Caco-2 (cell line): ENCODE data around the gene DPP10. TPM values are rescaled to one million over a fixed set of nuclear protein-coding genes. Genes with fewer than 3 reads are reported as not detected.

Experiments used
- BruUV-seq: library from RNA; stranded (reverse); fragments of 400-500 nt; replicated peaks from 2 replicates; lab custom pipeline; 2021; lab: Mats Ljungman, UMichigan
- CTCF ChIA-PET: fragments of 300-600 bp; sonication (Branson Sonifier 250); formaldehyde crosslinking; loops from one replicate; lab custom pipeline; 2022; ENCODE audit warnings: antibody characterized with exemption; lab: Charles Lee
- POLR2A ChIA-PET: fragments of 300-600 bp; sonication (Branson Sonifier 250); formaldehyde crosslinking; loops from one replicate; lab custom pipeline; 2022; ENCODE audit warnings: antibody characterized with exemption; lab: Charles Lee
- DNase-seq, 2 experiments: peaks; one replicate each; pipeline versions ENCODE4 v3.0.0 to v3.0.0-alpha.2; 2020 to 2022
- H3K27me3 ChIP-seq: replicated peaks from 2 replicates; pipeline ENCODE4 v1.6.0; 2011; ENCODE audit warnings: low read length; ENCODE audit not compliant: control insufficient read depth, insufficient read depth
- H3K36me3 ChIP-seq: 2 replicates; pipeline ENCODE4 v1.5.1; 2011; ENCODE audit warnings: low read length; ENCODE audit not compliant: control insufficient read depth, insufficient read depth
- H3K4me1 ChIP-seq: fragments of 250-450 bp; sonication (Bioruptor Pico); 2 replicates; pipeline ENCODE4 v1.5.1; 2020; ENCODE audit warnings: mild to moderate bottlenecking
- H3K4me3 ChIP-seq: 2 replicates; pipeline ENCODE4 v1.5.1; 2011; ENCODE audit warnings: low read depth, mild to moderate bottlenecking, control low read depth, low read length
- H3K9me3 ChIP-seq: fragments of 250-450 bp; sonication (Bioruptor Pico); 2 replicates; pipeline ENCODE4 v1.5.1; 2020; ENCODE audit warnings: mild to moderate bottlenecking, moderate library complexity
- H3K27ac Mint-ChIP-seq: one replicate; pipeline ENCODE4 v1.8.0; 2022; ENCODE audit warnings: mixed read lengths; ENCODE audit not compliant: unreplicated experiment
- H3K27me3 Mint-ChIP-seq: one replicate; pipeline ENCODE4 v1.8.0; 2022; ENCODE audit warnings: mixed read lengths; ENCODE audit not compliant: insufficient read depth, unreplicated experiment
- H3K36me3 Mint-ChIP-seq: one replicate; pipeline ENCODE4 v1.8.0; 2022; ENCODE audit warnings: mild to moderate bottlenecking, mixed read lengths; ENCODE audit not compliant: insufficient read depth, unreplicated experiment
- H3K4me1 Mint-ChIP-seq: one replicate; pipeline ENCODE4 v1.8.0; 2022; ENCODE audit warnings: low read depth, mixed read lengths; ENCODE audit not compliant: unreplicated experiment
- H3K4me3 Mint-ChIP-seq: one replicate; pipeline ENCODE4 v1.8.0; 2022; ENCODE audit warnings: mild to moderate bottlenecking, moderate library complexity, mixed read lengths; ENCODE audit not compliant: unreplicated experiment
- H3K9me3 Mint-ChIP-seq: one replicate; pipeline ENCODE4 v1.8.0; 2022; ENCODE audit warnings: mixed read lengths; ENCODE audit not compliant: unreplicated experiment
- CTCF ChIP-seq, 2 experiments: fragments of 200-600 bp in 1 of 2; IDR thresholded peaks; 1 replicate in 1 of 2; 2 replicates in 1 of 2; pipeline versions ENCODE4 v1.5.1 to v1.8.0; 2011 to 2022; ENCODE audit warnings: antibody characterized with exemption in 1 of 2, control low read depth in 1 of 2, inconsistent platforms in 1 of 2, low read depth in 1 of 2, low read length in 1 of 2, mild to moderate bottlenecking in 1 of 2, moderate library complexity in 1 of 2; ENCODE audit not compliant: insufficient read depth in 1 of 2, severe bottlenecking in 1 of 2, unreplicated experiment in 1 of 2
- intact Hi-C: fragments of 100-400 bp; cut with micrococcal nuclease; formaldehyde crosslinking; loops from one replicate; pipeline ENCODE4 v1.10.0; 2022; ENCODE audit not compliant: unreplicated experiment
- total RNA-seq: library from RNA; stranded (reverse); gene quantifications from 2 replicates; pipeline ENCODE4 v1.2.3, GENCODE V29; 2022

DPP10 gene
- total RNA-seq, 1 experiment from 2014 or later, result not detected

- CTCF ChIA-PET, result no interaction called here
- Mint-ChIP-seq H3K36me3 (no peaks in the 10 kb centered on the region), H3K27me3 (peaks cover 11% of the 10 kb centered on the region), H3K4me1 (no peaks in the 10 kb centered on the region), H3K9me3 (no peaks in the 10 kb centered on the region), H3K27ac (no peak overlapping the region), H3K4me3 (no peak overlapping the region)
- no peaks in the 10 kb centered on the region for H3K4me1 ChIP-seq
- H3K36me3 ChIP-seq, result no peaks in the 10 kb centered on the region
- BruUV-seq, result no TSS peak
- H3K9me3 ChIP-seq, result no peaks in the 10 kb centered on the region
- intact Hi-C loops, result no loop called here
- POLR2A ChIA-PET, result no interaction called here
- DNase-seq, result no peak
- H3K4me3 ChIP-seq, result no peak overlapping the region
- TF ChIP-seq CTCF (IDR thresholded peaks at IDR 0.05; ENCODE audit: insufficient read depth in 1 of 2, low read depth in 1 of 2, low read length in 1 of 2, severe bottlenecking in 1 of 2, unreplicated experiment in 1 of 2), result no peak
- H3K27me3 ChIP-seq, result peaks cover 2% of the 10 kb centered on the region; the same call in 1 of the 2 replicates
Observed at GRCh38 chr2:114461116-114461515, 18.7 kb downstream of the DPP10 start.

GRCh38 chr2:114464961-114465706, 22.7 kb downstream of the DPP10 start:
- H3K4me3 ChIP-seq, result no peak overlapping the region
- no peaks in the 10 kb centered on the region for H3K36me3 ChIP-seq
- POLR2A ChIA-PET, result no interaction called here
- TF ChIP-seq CTCF (IDR thresholded peaks at IDR 0.05; ENCODE audit: insufficient read depth in 1 of 2, low read depth in 1 of 2, low read length in 1 of 2, severe bottlenecking in 1 of 2, unreplicated experiment in 1 of 2), result no peak
- Mint-ChIP-seq H3K36me3 (no peaks in the 10 kb centered on the region), H3K27ac (no peak overlapping the region), H3K9me3 (no peaks in the 10 kb centered on the region), H3K4me1 (no peaks in the 10 kb centered on the region), H3K27me3 (peaks cover 10% of the 10 kb centered on the region), H3K4me3 (no peak overlapping the region)
- H3K9me3 ChIP-seq, result no peaks in the 10 kb centered on the region
- CTCF ChIA-PET, result no interaction called here
- H3K27me3 ChIP-seq, result peaks cover 2% of the 10 kb centered on the region; the same call in 1 of the 2 replicates
- DNase-seq, result no peak
- BruUV-seq, result no TSS peak
- H3K4me1 ChIP-seq, result no peaks in the 10 kb centered on the region
- intact Hi-C loops, result no loop called here

GRCh38 chr2:114468343-114468742, 25.9 kb downstream of the DPP10 start:
- Histone ChIP-seq H3K27me3 (no peaks in the 10 kb centered on the region), H3K36me3 (no peaks in the 10 kb centered on the region), H3K9me3 (no peaks in the 10 kb centered on the region), H3K4me1 (no peaks in the 10 kb centered on the region), H3K4me3 (no peak overlapping the region)
- CTCF ChIA-PET, result interaction anchor here (0.7 kb wide), 1 partner anchor 810 kb away, joined by 3 read pairs; no protein-coding TSS in a partner anchor
- no peak for DNase-seq
- no peaks in the 10 kb centered on the region for H3K36me3 Mint-ChIP-seq
- TF ChIP-seq CTCF (IDR thresholded peaks at IDR 0.05; ENCODE audit: insufficient read depth in 1 of 2, low read depth in 1 of 2, low read length in 1 of 2, severe bottlenecking in 1 of 2, unreplicated experiment in 1 of 2), result no peak
- no peak overlapping the region for H3K27ac Mint-ChIP-seq
- BruUV-seq, result no TSS peak
- H3K9me3 Mint-ChIP-seq, result no peaks in the 10 kb centered on the region
- no peaks in the 10 kb centered on the region for H3K4me1 Mint-ChIP-seq
- H3K4me3 Mint-ChIP-seq, result no peak overlapping the region
- H3K27me3 Mint-ChIP-seq, result peaks cover 7% of the 10 kb centered on the region
- POLR2A ChIA-PET, result no interaction called here
- intact Hi-C loops, result no loop called here
